ENCODE results near the gene ZNF497.
"Not testable (repeated sequence)": the region's sequence is repeated elsewhere in the genome, so short reads cannot be mapped to it uniquely, and the experiment has no call there.

Gene ZNF497

GRCh38 chr19:58362272-58362994 is at the start of gene ZNF497:
TSS of gene ZNF497 (minus strand) at chr19:58362751. CDS start at chr19:58357635, 5,116 bp downstream.
- peak; percentile 94 for DNase-seq (ENCODE audit: low read depth)

- DNase-seq (ENCODE audit: low read depth), result no peak
Measured at GRCh38 chr19:58409010-58409790, 46.6 kb upstream of the ZNF497 start.

- DNase-seq (ENCODE audit: low read depth), result peak; percentile 89
Measured at GRCh38 chr19:58408152-58409009, 45.8 kb upstream of the ZNF497 start, which contains the start of gene ZNF584. TSS of gene ZNF584 (plus strand) at chr19:58408649. CDS start at chr19:58409148, 499 bp downstream.

- DNase-seq (ENCODE audit: low read depth), result no peak
Measured at GRCh38 chr19:58407658-58408151, 45.2 kb upstream of the ZNF497 start.

GRCh38 chr19:58406818-58407657 is 44.5 kb upstream of the ZNF497 start:
- no peak for DNase-seq (ENCODE audit: low read depth)

- DNase-seq (ENCODE audit: low read depth), result not testable (repeated sequence)
Measured at GRCh38 chr19:58403920-58404478, 41.4 kb upstream of the ZNF497 start.

GRCh38 chr19:58401840-58402421 is 39.4 kb upstream of the ZNF497 start:
- no peak for DNase-seq (ENCODE audit: low read depth)

GRCh38 chr19:58400916-58401839 is 38.6 kb upstream of the ZNF497 start:
- DNase-seq (ENCODE audit: low read depth), result peak; percentile 96

- DNase-seq (ENCODE audit: low read depth), result no peak
Measured at GRCh38 chr19:58400316-58400915, 37.9 kb upstream of the ZNF497 start.

GRCh38 chr19:58399903-58400302 is 37.4 kb upstream of the ZNF497 start:
- DNase-seq (ENCODE audit: low read depth), result no peak

GRCh38 chr19:58398545-58398944 is 36.0 kb upstream of the ZNF497 start:
- DNase-seq (ENCODE audit: low read depth), result no peak

- DNase-seq (ENCODE audit: low read depth), result no peak
Measured at GRCh38 chr19:58398087-58398486, 35.5 kb upstream of the ZNF497 start.

GRCh38 chr19:58397533-58398037 is 35.0 kb upstream of the ZNF497 start:
- DNase-seq (ENCODE audit: low read depth), result no peak

- DNase-seq (ENCODE audit: low read depth), result no peak
Measured at GRCh38 chr19:58396691-58397532, 34.4 kb upstream of the ZNF497 start.

GRCh38 chr19:58395979-58396627 is 33.6 kb upstream of the ZNF497 start:
- DNase-seq (ENCODE audit: low read depth), result no peak

- DNase-seq (ENCODE audit: low read depth), result no peak
Measured at GRCh38 chr19:58395220-58395978, 32.8 kb upstream of the ZNF497 start, which contains the start of gene RNF225. TSS of gene RNF225 (plus strand) at chr19:58395656. CDS start at chr19:58396090, 434 bp downstream.

Measured in stimulated activated CD8-positive, alpha-beta memory T cell treated with anti-CD3 and anti-CD28 coated beads, Interleukin-7, amount 100 ng/mL, for 24 hours (primary cell).